ENCODE results near the gene SGPL1.

SGPL1 gene

GRCh38 chr10:70780772-70781171 lies 35.0 kb upstream of the SGPL1 start:
- no peak for DNase-seq

- DNase-seq, result no peak
Measured at GRCh38 chr10:70781461-70782051, 34.2 kb upstream of the SGPL1 start.

- DNase-seq, result no peak
Measured at GRCh38 chr10:70782086-70782745, 33.5 kb upstream of the SGPL1 start.

- DNase-seq, result no peak
Measured at GRCh38 chr10:70782746-70783680, 32.7 kb upstream of the SGPL1 start.

- no peak for DNase-seq
Measured at GRCh38 chr10:70784016-70784415, 31.7 kb upstream of the SGPL1 start.

- DNase-seq, result no peak
Measured at GRCh38 chr10:70784471-70784870, 31.3 kb upstream of the SGPL1 start.

GRCh38 chr10:70785190-70785589 lies 30.6 kb upstream of the SGPL1 start, which contains the start of gene TBATA:
Gene TBATA (minus strand): TSS chr10:70785377. CDS start chr10:70783379, 1,998 bp downstream.
- no peak for DNase-seq

- DNase-seq, result no peak
Measured at GRCh38 chr10:70786799-70787415, 28.8 kb upstream of the SGPL1 start.

GRCh38 chr10:70791386-70792039 lies 24.2 kb upstream of the SGPL1 start:
- DNase-seq, result no peak

GRCh38 chr10:70795613-70796012 lies 20.1 kb upstream of the SGPL1 start:
- no peak for DNase-seq

- no peak for DNase-seq
Measured at GRCh38 chr10:70797840-70798239, 17.9 kb upstream of the SGPL1 start.

GRCh38 chr10:70799124-70799523 lies 16.6 kb upstream of the SGPL1 start:
- DNase-seq, result no peak

GRCh38 chr10:70801854-70802253 lies 13.9 kb upstream of the SGPL1 start:
- DNase-seq, result no peak

- peak; percentile 23 for DNase-seq
Measured at GRCh38 chr10:70803775-70804420, 11.8 kb upstream of the SGPL1 start.

- DNase-seq, result no peak
Measured at GRCh38 chr10:70804421-70804808, 11.3 kb upstream of the SGPL1 start.

- DNase-seq, result no peak
Measured at GRCh38 chr10:70805619-70806215, 10.0 kb upstream of the SGPL1 start.

- no peak for DNase-seq
Measured at GRCh38 chr10:70806841-70807240, 8.9 kb upstream of the SGPL1 start.

GRCh38 chr10:70807556-70807955 lies 8.2 kb upstream of the SGPL1 start:
- DNase-seq, result no peak

- DNase-seq, result no peak
Measured at GRCh38 chr10:70809011-70809611, 6.6 kb upstream of the SGPL1 start.

- DNase-seq, result no peak
Measured at GRCh38 chr10:70809726-70810125, 6.0 kb upstream of the SGPL1 start.

GRCh38 chr10:70810967-70811366 lies 4.8 kb upstream of the SGPL1 start:
- DNase-seq, result no peak

Measured in SHP77 treated with DMSO at 0.1 percent for 48 hours (cell line).